Body of pancreas (tissue), 4 donors: ENCODE measurements around the gene ZNF576. TPM values are rescaled to one million over a fixed set of nuclear protein-coding genes. Genes with fewer than 3 reads are reported as not detected.

Experiments used
- ATAC-seq: fragments of 150-250 bp; one replicate; pipeline ENCODE4 v1.9.1; 2016
- DNase-seq, 4 donors: peaks; one replicate each; pipeline ENCODE4 v3.0.0-alpha.2; 2019
- H3K27ac ChIP-seq, 4 donors: fragments of 200-600 bp; sonication (generic); 1 replicate in 3 of 4; 2 replicates in 1 of 4; pipeline versions ENCODE4 v1.5.1 to v1.6.1; 2016 to 2019; ENCODE audit warnings: mild to moderate bottlenecking in 1 of 4, mixed read lengths in 1 of 4, moderate library complexity in 1 of 4
- H3K27me3 ChIP-seq, 2 donors: fragments of 200-600 bp; sonication (generic); one replicate each; pipeline ENCODE4 v1.6.0; 2016; ENCODE audit warnings: mild to moderate bottlenecking in 1 of 2
- H3K36me3 ChIP-seq, 2 donors: fragments of 200-600 bp; sonication (generic); replicated peaks in 1 of 2; 2 replicates each; pipeline ENCODE4 v1.5.1; 2016; ENCODE audit warnings: low read depth in 2 of 2; ENCODE audit not compliant: insufficient read depth in 1 of 2
- H3K4me1 ChIP-seq: fragments of 200-600 bp; sonication (generic); one replicate; pipeline ENCODE4 v1.6.0; 2016
- H3K4me3 ChIP-seq, 2 donors: fragments of 200-600 bp; sonication (generic); 1 replicate in 1 of 2; 2 replicates in 1 of 2; pipeline ENCODE4 v1.5.1; 2016 to 2019
- H3K9me3 ChIP-seq, 3 donors: fragments of 200-600 bp; sonication (generic); 1 replicate in 2 of 3; 2 replicates in 1 of 3; pipeline ENCODE4 v1.5.1; 2016
- POLR2A ChIP-seq, 3 donors: fragments of 450-650 bp; IDR thresholded peaks; one replicate each; pipeline ENCODE4 v1.6.1; 2016; ENCODE audit warnings: antibody characterized with exemption in 3 of 3, mild to moderate bottlenecking in 2 of 3
- WGBS, 2 donors: methylation state at CpG; one replicate each; pipeline ENCODE4 v1.1.5; 2017; 5-methylcytosine and 5-hydroxymethylcytosine counted together
- intact Hi-C: fragments of 100-400 bp; cut with DNase I; formaldehyde crosslinking; loops from one replicate; pipeline ENCODE4 v1.15.1; 2023
- total RNA-seq, 2 donors: library from RNA; depleted of rRNA; stranded (reverse); fragments of >200 nt; gene quantifications; one replicate each; pipeline ENCODE4 v1.1.0, GENCODE V29; 2016
- TF ChIP-seq, protein P1 (sequence below), 7 experiments: fragments of 450-650 bp in 4 of 7; fragments of 200-600 bp in 3 of 7; sonication (generic) in 3 of 7; IDR thresholded peaks; one replicate each; pipeline ENCODE4 v1.5.1; 2016 to 2019; ENCODE audit warnings: antibody characterized with exemption in 7 of 7

Gene ZNF576
- total RNA-seq, 2 donors from 2014 or later = 4.6 to 8.6 TPM

GRCh38 chr19:43611788-43612187 is 15.4 kb downstream of the ZNF576 start, which contains the start of gene SRRM5:
TSS of gene SRRM5 (plus strand) at chr19:43612088. CDS start at chr19:43612122, 34 bp downstream.
- no peak for TF ChIP-seq POLR2A (IDR thresholded peaks at IDR 0.05)
- TF ChIP-seq, protein P1, sequence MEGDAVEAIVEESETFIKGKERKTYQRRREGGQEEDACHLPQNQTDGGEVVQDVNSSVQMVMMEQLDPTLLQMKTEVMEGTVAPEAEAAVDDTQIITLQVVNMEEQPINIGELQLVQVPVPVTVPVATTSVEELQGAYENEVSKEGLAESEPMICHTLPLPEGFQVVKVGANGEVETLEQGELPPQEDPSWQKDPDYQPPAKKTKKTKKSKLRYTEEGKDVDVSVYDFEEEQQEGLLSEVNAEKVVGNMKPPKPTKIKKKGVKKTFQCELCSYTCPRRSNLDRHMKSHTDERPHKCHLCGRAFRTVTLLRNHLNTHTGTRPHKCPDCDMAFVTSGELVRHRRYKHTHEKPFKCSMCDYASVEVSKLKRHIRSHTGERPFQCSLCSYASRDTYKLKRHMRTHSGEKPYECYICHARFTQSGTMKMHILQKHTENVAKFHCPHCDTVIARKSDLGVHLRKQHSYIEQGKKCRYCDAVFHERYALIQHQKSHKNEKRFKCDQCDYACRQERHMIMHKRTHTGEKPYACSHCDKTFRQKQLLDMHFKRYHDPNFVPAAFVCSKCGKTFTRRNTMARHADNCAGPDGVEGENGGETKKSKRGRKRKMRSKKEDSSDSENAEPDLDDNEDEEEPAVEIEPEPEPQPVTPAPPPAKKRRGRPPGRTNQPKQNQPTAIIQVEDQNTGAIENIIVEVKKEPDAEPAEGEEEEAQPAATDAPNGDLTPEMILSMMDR (IDR thresholded peaks at IDR 0.05) = no peak
- Histone ChIP-seq H3K9me3 (no peaks in the 10 kb centered on the region), H3K4me3 (no peak within 1 kb of the TSS), H3K4me1 (peaks cover 14% of the 10 kb centered on the region), H3K27ac (no peak within 1 kb of the TSS), H3K36me3 (peaks cover 0 to 5% of the 10 kb centered on the region in 2 donors), H3K27me3 (no peaks in the 10 kb centered on the region)
- intact Hi-C loops = no loop called here
- no peak for ATAC-seq
- DNase-seq = no peak
- WGBS, 2 donors = 95 to 97% methylated on average over 3 of the region's 3 CpGs

GRCh38 chr19:43612374-43612773 is 16.0 kb downstream of the ZNF576 start:
- intact Hi-C loops = no loop called here
- Histone ChIP-seq H3K4me1 (peaks cover 11% of the 10 kb centered on the region), H3K4me3 (no peak overlapping the region), H3K27ac (no peak overlapping the region), H3K27me3 (no peaks in the 10 kb centered on the region), H3K9me3 (no peaks in the 10 kb centered on the region), H3K36me3 (peaks cover 0 to 5% of the 10 kb centered on the region in 2 donors)
- no peak for TF ChIP-seq POLR2A (IDR thresholded peaks at IDR 0.05)
- TF ChIP-seq, protein P1 (IDR thresholded peaks at IDR 0.05) = no peak
- no peak for ATAC-seq
- no peak for DNase-seq
- 91 to 96% methylated on average over 5 to 12 of the region's 12 CpGs for WGBS, 2 donors

GRCh38 chr19:43616306-43616705 is 19.9 kb downstream of the ZNF576 start:
- Histone ChIP-seq H3K36me3 (peaks cover 0 to 5% of the 10 kb centered on the region in 2 donors), H3K4me1 (peaks cover 28% of the 10 kb centered on the region), H3K27me3 (no peaks in the 10 kb centered on the region), H3K9me3 (no peaks in the 10 kb centered on the region), H3K4me3 (no peak overlapping the region), H3K27ac (no peak overlapping the region)
- no peak for ATAC-seq
- TF ChIP-seq, protein P1 (IDR thresholded peaks at IDR 0.05) = no peak
- no peak for TF ChIP-seq POLR2A (IDR thresholded peaks at IDR 0.05)
- WGBS, 2 donors = 21 to 64% methylated on average over 1 of the region's 1 CpG
- intact Hi-C loops = no loop called here
- DNase-seq = no peak

DNA sequence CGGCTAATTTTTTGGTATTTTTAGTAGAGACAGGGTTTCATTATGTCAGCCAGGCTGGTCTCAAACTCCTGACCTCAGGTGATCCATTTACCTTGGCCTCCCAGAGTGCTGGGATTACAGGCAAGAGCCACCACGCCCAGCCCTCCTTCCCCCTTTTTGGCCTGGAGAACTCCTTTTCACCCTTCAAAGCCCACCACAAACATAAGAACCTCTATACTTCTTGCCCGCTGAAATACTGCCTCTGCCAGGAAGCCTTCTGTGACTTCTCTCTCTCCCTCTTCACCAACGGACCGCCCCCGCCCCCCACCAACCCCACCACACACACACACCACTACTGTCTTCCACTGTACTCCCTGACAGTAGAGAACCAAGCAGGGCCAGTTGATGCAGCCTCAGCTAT is 20.6 kb downstream of the ZNF576 start:
- WGBS, 2 donors = 86 to 99% methylated on average over 6 of the region's 6 CpGs
- TF ChIP-seq, protein P1 (IDR thresholded peaks at IDR 0.05) = no peak
- TF ChIP-seq POLR2A (IDR thresholded peaks at IDR 0.05) = no peak
- H3K9me3 ChIP-seq = no peaks in the 10 kb centered on the region
- peaks cover 0 to 5% of the 10 kb centered on the region in 2 donors for H3K36me3 ChIP-seq
- no peak overlapping the region for H3K4me3 ChIP-seq
- H3K27me3 ChIP-seq = no peaks in the 10 kb centered on the region
- ATAC-seq (no peak), DNase-seq (no peak)
- intact Hi-C loops = no loop called here
- no peak overlapping the region for H3K27ac ChIP-seq
- peaks cover 28% of the 10 kb centered on the region for H3K4me1 ChIP-seq

- intact Hi-C loops = no loop called here
- no peak for DNase-seq
- H3K27ac ChIP-seq = peak overlapping the region; percentile 89 to 97 (median 92)
- H3K36me3 ChIP-seq = no peaks in the 10 kb centered on the region
- ATAC-seq = peak; percentile 13
- H3K9me3 ChIP-seq = no peaks in the 10 kb centered on the region
- TF ChIP-seq, protein P1 (IDR thresholded peaks at IDR 0.05) = no peak
- no peak for TF ChIP-seq POLR2A (IDR thresholded peaks at IDR 0.05)
- H3K4me1 ChIP-seq = peaks cover 28% of the 10 kb centered on the region
- H3K27me3 ChIP-seq = no peaks in the 10 kb centered on the region
- 0% methylated on average over 8 to 14 of the region's 14 CpGs for WGBS, 2 donors
- peak overlapping the region; percentile 48 to 74 for H3K4me3 ChIP-seq
Observed at GRCh38 chr19:43618921-43619261, 22.5 kb downstream of the ZNF576 start.
